ENCODE results near the gene UROC1.

- TF ChIP-seq CTCF (IDR thresholded peaks at IDR 0.05 in 2 of 3, conservative IDR thresholded peaks at IDR 0.05 in 1 of 3; ENCODE audit: insufficient read depth in 2 of 3, low read depth in 1 of 3, low read length in 3 of 3): no peak
- no peak for TF ChIP-seq ZNF280A (IDR thresholded peaks at IDR 0.05; ENCODE audit: low read depth, partially characterized antibody)
- TF ChIP-seq SP1 (CRISPR knock-in tag; IDR thresholded peaks at IDR 0.05): no peak
- TF ChIP-seq ZBED1 (IDR thresholded peaks at IDR 0.05): no peak
- TF ChIP-seq, protein P1, sequence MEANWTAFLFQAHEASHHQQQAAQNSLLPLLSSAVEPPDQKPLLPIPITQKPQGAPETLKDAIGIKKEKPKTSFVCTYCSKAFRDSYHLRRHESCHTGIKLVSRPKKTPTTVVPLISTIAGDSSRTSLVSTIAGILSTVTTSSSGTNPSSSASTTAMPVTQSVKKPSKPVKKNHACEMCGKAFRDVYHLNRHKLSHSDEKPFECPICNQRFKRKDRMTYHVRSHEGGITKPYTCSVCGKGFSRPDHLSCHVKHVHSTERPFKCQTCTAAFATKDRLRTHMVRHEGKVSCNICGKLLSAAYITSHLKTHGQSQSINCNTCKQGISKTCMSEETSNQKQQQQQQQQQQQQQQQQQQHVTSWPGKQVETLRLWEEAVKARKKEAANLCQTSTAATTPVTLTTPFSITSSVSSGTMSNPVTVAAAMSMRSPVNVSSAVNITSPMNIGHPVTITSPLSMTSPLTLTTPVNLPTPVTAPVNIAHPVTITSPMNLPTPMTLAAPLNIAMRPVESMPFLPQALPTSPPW (CRISPR knock-in tag; IDR thresholded peaks at IDR 0.05): no peak
- TF ChIP-seq ARNT (IDR thresholded peaks at IDR 0.05): no peak
- no peak for TF ChIP-seq MYC (IDR thresholded peaks at IDR 0.05; ENCODE audit: low read depth, low read length)
- no peak for TF ChIP-seq MYC (CRISPR knock-in tag; IDR thresholded peaks at IDR 0.05; ENCODE audit: borderline replicate concordance, low read depth)
- no peak for TF ChIP-seq EP300 (IDR thresholded peaks at IDR 0.05; ENCODE audit: low read length)
- TF ChIP-seq, protein P2, sequence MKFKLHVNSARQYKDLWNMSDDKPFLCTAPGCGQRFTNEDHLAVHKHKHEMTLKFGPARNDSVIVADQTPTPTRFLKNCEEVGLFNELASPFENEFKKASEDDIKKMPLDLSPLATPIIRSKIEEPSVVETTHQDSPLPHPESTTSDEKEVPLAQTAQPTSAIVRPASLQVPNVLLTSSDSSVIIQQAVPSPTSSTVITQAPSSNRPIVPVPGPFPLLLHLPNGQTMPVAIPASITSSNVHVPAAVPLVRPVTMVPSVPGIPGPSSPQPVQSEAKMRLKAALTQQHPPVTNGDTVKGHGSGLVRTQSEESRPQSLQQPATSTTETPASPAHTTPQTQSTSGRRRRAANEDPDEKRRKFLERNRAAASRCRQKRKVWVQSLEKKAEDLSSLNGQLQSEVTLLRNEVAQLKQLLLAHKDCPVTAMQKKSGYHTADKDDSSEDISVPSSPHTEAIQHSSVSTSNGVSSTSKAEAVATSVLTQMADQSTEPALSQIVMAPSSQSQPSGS (CRISPR knock-in tag; IDR thresholded peaks at IDR 0.05): no peak
- TF ChIP-seq YY1 (IDR thresholded peaks at IDR 0.05; ENCODE audit: borderline replicate concordance in 1 of 3, control insufficient read depth in 1 of 3, extremely low read depth in 1 of 3, insufficient read depth in 3 of 3, insufficient read length in 1 of 3, insufficient replicate concordance in 2 of 3, low read depth in 1 of 3, low read length in 2 of 3): no peak
- no peak for TF ChIP-seq BACH1 (tag; IDR thresholded peaks at IDR 0.05)
These were observed 31.2 kb downstream of the UROC1 start for GRCh38 chr3:126486360-126486847.
